LNCAP (cell line): Measurements from ENCODE around the gene SCGB1D2.

Source experiments
- TF ChIP-seq, protein P1 (sequence below): fragments of 450-650 bp; IDR thresholded peaks from 2 replicates; pipeline ENCODE4 v1.5.1; 2017; ENCODE audit warnings: mild to moderate bottlenecking

Gene SCGB1D2

DNA sequence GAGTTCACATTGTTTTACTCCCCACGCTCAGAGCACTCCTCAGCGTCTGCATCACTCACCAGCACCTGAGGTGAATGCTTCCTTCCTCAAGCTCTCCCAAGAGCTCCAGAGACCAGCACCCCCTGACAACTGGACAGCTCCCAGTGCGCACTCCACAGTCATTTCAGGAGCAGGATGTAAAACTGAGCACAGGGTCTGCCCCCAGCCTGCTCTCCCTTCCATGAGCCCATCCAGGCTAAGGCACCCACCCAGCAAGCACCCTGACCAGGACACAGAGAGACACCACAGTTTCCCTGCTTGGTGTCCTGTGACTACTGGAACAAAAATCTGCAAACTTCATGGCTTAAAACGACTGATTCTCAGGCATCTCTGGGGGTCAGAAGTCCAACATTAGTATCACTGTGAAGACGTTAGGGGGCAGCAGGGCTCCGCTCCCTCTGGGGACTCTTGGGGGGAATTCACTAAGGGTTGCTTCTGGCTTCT, 3.3 kb downstream of the SCGB1D2 start:
- TF ChIP-seq, protein P1, sequence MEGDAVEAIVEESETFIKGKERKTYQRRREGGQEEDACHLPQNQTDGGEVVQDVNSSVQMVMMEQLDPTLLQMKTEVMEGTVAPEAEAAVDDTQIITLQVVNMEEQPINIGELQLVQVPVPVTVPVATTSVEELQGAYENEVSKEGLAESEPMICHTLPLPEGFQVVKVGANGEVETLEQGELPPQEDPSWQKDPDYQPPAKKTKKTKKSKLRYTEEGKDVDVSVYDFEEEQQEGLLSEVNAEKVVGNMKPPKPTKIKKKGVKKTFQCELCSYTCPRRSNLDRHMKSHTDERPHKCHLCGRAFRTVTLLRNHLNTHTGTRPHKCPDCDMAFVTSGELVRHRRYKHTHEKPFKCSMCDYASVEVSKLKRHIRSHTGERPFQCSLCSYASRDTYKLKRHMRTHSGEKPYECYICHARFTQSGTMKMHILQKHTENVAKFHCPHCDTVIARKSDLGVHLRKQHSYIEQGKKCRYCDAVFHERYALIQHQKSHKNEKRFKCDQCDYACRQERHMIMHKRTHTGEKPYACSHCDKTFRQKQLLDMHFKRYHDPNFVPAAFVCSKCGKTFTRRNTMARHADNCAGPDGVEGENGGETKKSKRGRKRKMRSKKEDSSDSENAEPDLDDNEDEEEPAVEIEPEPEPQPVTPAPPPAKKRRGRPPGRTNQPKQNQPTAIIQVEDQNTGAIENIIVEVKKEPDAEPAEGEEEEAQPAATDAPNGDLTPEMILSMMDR = 0 out of 2 replicates have a peak, but pooled peaks have one; percentile 30

DNA sequence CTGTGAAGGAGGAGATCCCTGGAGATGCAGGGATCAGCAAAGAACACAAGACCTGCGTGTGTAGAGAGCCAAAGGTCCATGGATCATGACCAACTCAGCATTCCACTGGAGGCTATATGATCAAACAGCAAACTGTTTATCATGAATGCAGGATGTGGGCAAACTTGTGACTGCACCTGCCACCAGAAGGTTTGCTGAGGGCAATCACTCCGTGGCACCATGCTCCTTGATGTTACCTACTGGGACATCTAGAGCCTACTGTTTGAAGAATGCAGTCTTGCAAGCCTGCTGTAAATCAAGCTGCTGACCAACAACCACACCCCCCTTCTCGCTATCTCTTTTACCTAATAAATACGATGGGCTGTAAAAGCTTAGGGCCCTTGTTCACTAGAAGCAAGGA, 9.7 kb downstream of the SCGB1D2 start:
- TF ChIP-seq, protein P1 = no peak

DNA sequence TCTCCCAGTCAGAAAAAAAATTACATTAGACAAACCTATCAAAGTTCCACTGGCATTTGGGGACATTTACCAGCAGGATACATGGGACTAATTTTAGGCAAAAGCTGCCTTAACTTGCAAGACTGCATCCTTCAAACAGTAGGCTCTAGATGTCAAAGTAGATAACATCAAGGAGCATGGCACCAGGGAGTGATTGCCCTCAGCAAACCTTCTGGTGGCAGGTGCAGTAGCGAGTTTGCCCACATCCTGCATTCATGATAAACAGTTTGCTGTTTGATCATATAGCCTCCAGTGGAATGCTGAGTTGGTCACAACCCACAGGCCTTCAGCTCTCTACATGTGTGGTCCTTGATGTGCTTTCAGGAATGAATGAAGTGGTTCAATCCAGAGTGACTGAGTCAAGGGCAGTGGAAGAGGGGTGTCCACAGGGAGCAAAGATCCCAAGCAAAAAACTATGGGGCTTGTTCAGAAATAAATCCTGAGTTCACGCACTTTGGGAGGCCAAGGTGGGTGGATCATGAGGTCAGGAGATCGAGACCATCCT, 12.0 kb downstream of the SCGB1D2 start:
- TF ChIP-seq, protein P1 = no peak

DNA sequence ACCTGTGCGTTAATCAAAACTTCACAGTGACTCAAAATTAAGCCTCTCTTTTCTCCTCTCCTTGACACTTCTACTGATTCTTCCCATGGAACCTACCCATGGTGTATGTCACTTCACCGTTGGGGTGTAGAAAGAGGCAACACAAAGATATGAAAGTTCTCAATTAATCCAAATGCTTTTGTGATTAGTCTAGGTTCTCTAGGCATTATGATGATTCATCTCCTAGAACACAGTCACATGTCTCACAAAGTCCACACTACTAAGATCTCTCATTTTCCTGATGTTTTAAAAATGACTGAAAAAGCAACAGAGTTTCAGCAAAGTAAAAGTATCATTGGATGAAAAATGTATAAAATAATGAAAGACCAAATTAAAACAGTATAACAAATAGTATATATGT, 14.2 kb downstream of the SCGB1D2 start:
- TF ChIP-seq, protein P1 = no peak

DNA sequence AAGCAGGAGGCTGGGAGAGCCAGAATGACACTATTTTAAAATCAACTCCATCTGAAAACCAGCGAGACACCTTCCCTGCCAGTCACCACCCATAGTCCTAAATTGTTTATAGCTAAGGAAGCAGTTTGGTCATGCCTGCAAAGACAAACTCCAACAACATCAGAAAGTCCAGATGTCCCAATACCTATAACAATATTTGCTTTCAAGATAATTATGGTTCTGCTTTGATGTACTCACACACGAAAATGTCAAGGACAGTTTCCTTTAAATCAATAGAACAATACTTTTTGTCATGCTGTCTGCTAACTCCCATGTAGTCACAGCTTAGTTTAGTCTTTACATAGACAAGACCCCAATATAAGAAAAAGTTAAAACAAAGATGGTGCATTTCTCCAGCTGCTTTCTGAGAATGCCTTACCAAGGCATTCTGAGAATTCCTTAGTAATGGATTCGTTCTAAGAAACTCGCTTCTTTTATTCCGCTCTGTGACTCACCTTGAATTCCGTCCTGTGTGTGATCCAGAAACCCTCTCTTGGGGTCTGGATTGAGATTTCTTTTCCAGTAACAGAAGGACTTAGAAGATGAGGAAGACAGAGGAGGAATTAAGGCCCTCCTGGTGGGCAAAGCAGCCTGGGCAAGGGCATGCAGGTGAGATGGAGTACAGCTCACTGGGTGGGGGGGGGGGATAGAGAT, 18.4 kb downstream of the SCGB1D2 start:
- TF ChIP-seq, protein P1 = no peak

DNA sequence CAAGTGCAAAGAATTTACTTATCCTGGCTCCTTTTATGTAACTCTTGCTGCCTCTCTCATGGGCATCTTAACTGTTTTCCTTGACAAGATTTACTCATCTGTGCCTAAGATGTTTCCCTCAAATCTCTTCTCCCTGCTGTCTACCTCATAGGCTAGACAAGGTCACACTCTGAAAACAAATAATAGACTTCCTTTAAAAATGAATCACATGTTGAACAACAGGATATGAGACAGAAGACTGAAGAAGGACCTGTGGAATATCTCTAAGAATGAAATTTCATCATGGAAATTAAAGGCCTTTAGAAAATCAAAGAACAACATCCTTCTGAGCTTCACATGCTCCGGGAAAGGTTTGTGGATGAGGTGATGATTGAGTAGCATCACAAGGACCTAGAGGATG, 22.0 kb downstream of the SCGB1D2 start:
- TF ChIP-seq, protein P1 = no peak

DNA sequence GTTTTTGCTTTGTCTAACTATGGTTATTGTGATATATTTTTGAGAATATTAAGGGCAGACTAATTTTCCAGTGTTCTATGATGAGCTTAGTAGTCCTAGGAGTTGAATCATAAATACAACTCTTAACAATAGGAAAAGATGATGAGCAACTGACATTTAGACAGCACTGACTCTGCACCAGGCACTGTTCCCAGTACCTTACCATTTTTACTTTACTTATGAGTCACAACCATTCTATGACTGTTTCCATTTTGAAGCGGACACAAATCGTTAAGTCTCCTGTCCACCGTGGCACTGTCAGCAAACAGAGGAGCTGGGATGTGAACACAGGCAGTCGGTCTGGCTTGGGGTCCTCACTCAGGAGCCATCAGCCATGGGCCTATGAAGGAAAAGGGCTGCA, 24.5 kb downstream of the SCGB1D2 start:
- TF ChIP-seq, protein P1 = no peak
